K562 (cell line): ENCODE results near the gene FIZ1. TPM values are rescaled to one million over a fixed set of nuclear protein-coding genes. Genes with fewer than 3 reads are reported as not detected.
A peak's percentile ranks its signal among the peaks of the same experiment; 100 is the strongest.

Source experiments
- ATAC-seq: fragments of 200-7000 bp; cut with Tn5 transposase; 3 replicates; pipeline ENCODE4 v1.9.1; 2020; ENCODE audit warnings: moderate library complexity
- BruUV-seq: library from RNA; stranded (reverse); fragments of 400-500 nt; replicated peaks from 2 replicates; lab custom pipeline; 2021; lab: Mats Ljungman, UMichigan
- CTCF ChIA-PET: fragments of 300-600 bp; formaldehyde crosslinking; extraction: SDS; loops from one replicate; lab custom pipeline; 2021; ENCODE audit warnings: low intra/inter-chr PET ratio; lab: Yijun Ruan, JAX
- POLR2A ChIA-PET: fragments of 300-600, 350-650 bp; sonication (Branson Sonifier 250); formaldehyde crosslinking; extraction: SDS; loops from one replicate; lab custom pipeline; 2021; ENCODE audit warnings: antibody characterized with exemption, inconsistent platforms; lab: Yijun Ruan, JAX
- DNase-seq, 4 experiments: peaks; one replicate each; pipeline versions ENCODE4 v3.0.0 to v3.0.0-alpha.2; 2011 to 2018; ENCODE audit warnings: low spot score in 3 of 4, mixed read lengths in 3 of 4; ENCODE audit errors: extremely low read depth in 1 of 4
- FAIRE-seq: peaks from 2 replicates; lab custom pipeline; 2011; peaks lifted over from hg19 to GRCh38; lab: Jason Lieb, UNC
- H2AFZ ChIP-seq: 2 replicates; pipeline ENCODE4 v1.6.0; 2011; ENCODE audit warnings: low read depth, low read length, control low read depth, inconsistent platforms
- H3K27ac ChIP-seq: fragments of 200-600 bp; 3 replicates; pipeline ENCODE4 v1.8.0; 2011; ENCODE audit warnings: low read depth, mild to moderate bottlenecking, control low read depth, inconsistent platforms, low read length, moderate library complexity, mixed read lengths; ENCODE audit errors: extremely low read depth
- H3K27me3 ChIP-seq, 2 experiments: fragments of 300-600 bp in 1 of 2; 2 replicates in 1 of 2; 3 replicates in 1 of 2; pipeline versions ENCODE4 v1.6.0 to v1.8.0; 2011; ENCODE audit warnings: inconsistent platforms in 2 of 2, low read length in 2 of 2, mild to moderate bottlenecking in 1 of 2, mixed read lengths in 1 of 2, moderate library complexity in 1 of 2; ENCODE audit not compliant: control insufficient read depth in 2 of 2, insufficient read depth in 2 of 2
- H3K36me3 ChIP-seq: fragments of 300-600 bp; 3 replicates; pipeline ENCODE4 v1.8.0; 2011; ENCODE audit warnings: mild to moderate bottlenecking, low read length, inconsistent platforms; ENCODE audit not compliant: control insufficient read depth, insufficient read depth
- H3K4me1 ChIP-seq, 2 experiments: fragments of 200-600 bp in 1 of 2; replicated peaks in 1 of 2; 2 replicates in 1 of 2; 3 replicates in 1 of 2; pipeline versions ENCODE4 v1.5.1 to v1.8.0; 2011; ENCODE audit warnings: inconsistent platforms in 2 of 2, low read length in 2 of 2, mild to moderate bottlenecking in 1 of 2, mixed read lengths in 1 of 2, moderate library complexity in 1 of 2; ENCODE audit not compliant: control insufficient read depth in 2 of 2, insufficient read depth in 2 of 2
- H3K4me2 ChIP-seq: 2 replicates; pipeline ENCODE4 v1.6.1; 2011; ENCODE audit warnings: low read length, control low read depth, inconsistent platforms, mixed read lengths; ENCODE audit not compliant: insufficient read depth
- H3K4me3 ChIP-seq: fragments of 200-600 bp; sonication (generic), shearing (Covaris generic); 2 replicates; pipeline ENCODE4 v1.5.1; 2016; ENCODE audit warnings: control low read depth, inconsistent platforms
- H3K79me2 ChIP-seq: fragments of 200-600 bp; 3 replicates; pipeline ENCODE4 v1.8.0; 2011; ENCODE audit warnings: low read length, inconsistent platforms; ENCODE audit not compliant: control insufficient read depth, insufficient read depth
- H3K9ac ChIP-seq, 2 experiments: 2 replicates each; pipeline versions ENCODE4 v1.6.0 to v1.6.1; 2011; ENCODE audit warnings: low read depth in 2 of 2, low read length in 2 of 2, control low read depth in 1 of 2, inconsistent platforms in 1 of 2, mild to moderate bottlenecking in 1 of 2, mixed read lengths in 1 of 2; ENCODE audit not compliant: insufficient read depth in 1 of 2
- H3K9me1 ChIP-seq: one replicate; pipeline ENCODE4 v1.6.0; 2011; ENCODE audit warnings: inconsistent platforms, mild to moderate bottlenecking, low read length, moderate library complexity; ENCODE audit not compliant: control insufficient read depth, insufficient read depth
- H3K9me3 ChIP-seq: replicated peaks from 2 replicates; pipeline ENCODE4 v1.5.1; 2011; ENCODE audit warnings: low read depth, low read length, inconsistent platforms; ENCODE audit not compliant: control insufficient read depth, insufficient read depth
- H4K20me1 ChIP-seq: replicated peaks from 2 replicates; pipeline ENCODE4 v1.6.1; 2011; ENCODE audit warnings: low read length, inconsistent platforms, mixed read lengths; ENCODE audit not compliant: control insufficient read depth, insufficient read depth
- CBFB ChIP-seq: sonication (generic); formaldehyde crosslinking; IDR thresholded peaks from 2 replicates; pipeline ENCODE4 v1.4.0; 2020; ENCODE audit warnings: mild to moderate bottlenecking, missing genetic modification reagents
- ESRRA ChIP-seq: fragments of 450-650 bp; IDR thresholded peaks from 2 replicates; pipeline ENCODE4 v1.6.1; 2014; ENCODE audit warnings: low read depth, mild to moderate bottlenecking, moderate library complexity, borderline replicate concordance
- HIVEP1 ChIP-seq: fragments of 250-450 bp; sonication (Bioruptor Pico); IDR thresholded peaks from 2 replicates; pipeline ENCODE4 v1.4.0; 2020; ENCODE audit warnings: mild to moderate bottlenecking
- HNRNPK ChIP-seq: fragments of 200-400 bp; formaldehyde crosslinking; IDR thresholded peaks from one replicate; pipeline ENCODE4 v1.6.1; 2018; ENCODE audit warnings: mild to moderate bottlenecking, low read depth, low read length; ENCODE audit not compliant: poor library complexity, severe bottlenecking
- MCM5 ChIP-seq: fragments of 450-650 bp; IDR thresholded peaks from 2 replicates; pipeline ENCODE4 v1.6.1; 2016; ENCODE audit warnings: low read depth
- NFE2 ChIP-seq: IDR thresholded peaks from 2 replicates; pipeline ENCODE4 v1.6.1; 2014; ENCODE audit warnings: antibody characterized with exemption, low read depth
- POLR2AphosphoS2 ChIP-seq: IDR thresholded peaks from 2 replicates; pipeline ENCODE4 v1.6.1; 2012; ENCODE audit warnings: low read length, improper control_type of control experiment
- RBFOX2 ChIP-seq: fragments of 200-400 bp; formaldehyde crosslinking; IDR thresholded peaks from 2 replicates; pipeline ENCODE4 v1.6.1; 2017; ENCODE audit warnings: low read depth, mild to moderate bottlenecking, low read length, moderate library complexity
- REST ChIP-seq, 2 experiments: fragments of 450-650 bp; formaldehyde crosslinking in 1 of 2; IDR thresholded peaks; 2 replicates each; pipeline versions ENCODE4 v1.4.0 to v1.6.1; 2014 to 2020; ENCODE audit warnings: mild to moderate bottlenecking in 2 of 2, borderline replicate concordance in 1 of 2, low read depth in 1 of 2
- SMAD4 ChIP-seq: fragments of 250-450 bp; sonication (Bioruptor Pico); conservative IDR thresholded peaks from 2 replicates; pipeline ENCODE4 v1.8.0; 2021; ENCODE audit warnings: inconsistent platforms, mild to moderate bottlenecking, moderate library complexity
- USF1 ChIP-seq: sonication (generic); formaldehyde crosslinking; IDR thresholded peaks from 2 replicates; pipeline ENCODE4 v1.9.0; 2022; ENCODE audit warnings: mild to moderate bottlenecking, missing genetic modification reagents
- ZBTB8A ChIP-seq: fragments of 450-650 bp; IDR thresholded peaks from 2 replicates; pipeline ENCODE4 v1.6.1; 2018; ENCODE audit warnings: mild to moderate bottlenecking, moderate library complexity; ENCODE audit not compliant: partially characterized antibody
- ZNF586 ChIP-seq: fragments of 450-650 bp; formaldehyde crosslinking; conservative IDR thresholded peaks from 2 replicates; pipeline ENCODE4 v1.4.0; 2020; ENCODE audit warnings: mild to moderate bottlenecking, moderate library complexity
- ZSCAN32 ChIP-seq: fragments of 450-650 bp; formaldehyde crosslinking; IDR thresholded peaks from 2 replicates; pipeline ENCODE4 v1.4.0; 2020; ENCODE audit warnings: mild to moderate bottlenecking, moderate library complexity
- WGBS: fragments of 100-300 bp; shearing (Covaris generic); methylation state at CpG from one replicate; pipeline ENCODE4 v1.1.6; 2016; ENCODE audit warnings: low coverage, mixed read lengths; ENCODE audit not compliant: insufficient coverage; ENCODE audit errors: missing lambda C conversion rate; 5-methylcytosine and 5-hydroxymethylcytosine counted together
- in situ Hi-C: fragments of 300-500 bp; cut with MboI; formaldehyde crosslinking; loops from 4 replicates; pipeline ENCODE4 v1.15.0; 2018; ENCODE audit warnings: inconsistent platforms, mixed read lengths
- intact Hi-C: fragments of 100-400 bp; cut with micrococcal nuclease; formaldehyde crosslinking; loops from 2 replicates; pipeline ENCODE4 v1.14.2; 2022
- polyA plus RNA-seq, 8 experiments: library from polyadenylated mRNA; depleted of rRNA in 4 of 8; stranded (reverse) in 5 of 8; unstranded in 3 of 8; fragments of >200 nt; fragmentation: Nextera tagmentation in 2 of 8; fragmentation: Illumina TruSeq in 1 of 8; extraction: Ambion mirVana in 2 of 8; extraction: Trizol in 1 of 8; gene quantifications; 2 replicates each; pipeline versions ENCODE4 v1.2.1 to v1.2.3, GENCODE V29; 2011 to 2014; ENCODE audit warnings: inconsistent platforms in 1 of 8, missing spikeins in 1 of 8
- total RNA-seq, 7 experiments: library from RNA; depleted of rRNA in 6 of 7; stranded (reverse); fragments of >200 nt in 6 of 7; fragmentation: Illumina TruSeq in 2 of 7; extraction: Trizol in 2 of 7; gene quantifications; 2 replicates each; pipeline versions ENCODE4 v1.2.1 to v1.2.3, GENCODE V29; 2011 to 2021; ENCODE audit warnings: low replicate concordance in 1 of 7

FIZ1 gene
- total and polyA plus RNA-seq, 9 of the 15 experiments (the other 6 are each of a cell fraction or from before 2014, with no cell fraction given) = 0.79 to 17.5 (median 5.5) TPM

GRCh38 chr19:55644842-55645511 is 45.7 kb upstream of the FIZ1 start:
- peaks cover 29% of the 10 kb centered on the region; the same call in 2 of the 3 replicates for H3K36me3 ChIP-seq
- peaks cover 79% of the 10 kb centered on the region for H3K79me2 ChIP-seq
- peak overlapping the region; percentile 88 to 98; a peak in 3 of 4 replicates for H3K9ac ChIP-seq
- POLR2A ChIA-PET = interaction anchor here (0.9 to 1.2 kb wide), 2 partner anchors 9 to 27 kb away, joined by 3 to 6 read pairs; partner anchors contain the start of gene U2AF2
- WGBS = 86% methylated on average over 11 of the region's 28 CpGs
- H3K4me1 ChIP-seq = peaks cover 42 to 77% of the 10 kb centered on the region in 2 experiments
- H3K4me3 ChIP-seq = peak overlapping the region; percentile 94
- BruUV-seq = no TSS peak
- H3K27ac ChIP-seq = no peak overlapping the region; the same call in 2 of the 3 replicates
- ATAC-seq = no peak
- no peak for FAIRE-seq
- DNase-seq = no peak
- in situ Hi-C loops (loop anchor here (25.0 kb wide), 2 partner anchors 508 to 667 kb away; partner anchors contain the start of genes TNNT1 and ZSCAN5A), intact Hi-C loops (no loop called here)
- no peak overlapping the region for H2AFZ ChIP-seq
- H3K9me3 ChIP-seq = no peaks in the 10 kb centered on the region
- peak overlapping the region; percentile 90 for H3K4me2 ChIP-seq
- H3K9me1 ChIP-seq = no peaks in the 10 kb centered on the region
- CTCF ChIA-PET = interaction anchor here (1.0 kb wide), 1 partner anchor 9 kb away, joined by 3 read pairs; no protein-coding TSS in a partner anchor
- no peaks in the 10 kb centered on the region for H3K27me3 ChIP-seq
- no peaks in the 10 kb centered on the region for H4K20me1 ChIP-seq
- TF ChIP-seq REST (IDR thresholded peaks at IDR 0.05; ENCODE audit: borderline replicate concordance) (no peak), REST (CRISPR knock-in tag; IDR thresholded peaks at IDR 0.05; ENCODE audit: low read depth) (no peak), CBFB (CRISPR knock-in tag) (no peak), ZBTB8A (no peak), ZNF586 (CRISPR knock-in tag) (no peak), SMAD4 (CRISPR knock-in tag) (no peak), HNRNPK (no peak), RBFOX2 (peak; percentile 67), HIVEP1 (CRISPR knock-in tag) (no peak), MCM5 (no peak), ESRRA (no peak), NFE2 (no peak), USF1 (CRISPR knock-in tag) (no peak), ZSCAN32 (CRISPR knock-in tag) (no peak), POLR2AphosphoS2 (no peak)
